BLaER1 treated with 17β-estradiol and CSF1 and Interleukin-3, amounts not matched to agents 10 nM and 100 nM (cell line): Measurements from ENCODE around the gene NAT14.
"Not testable (repeated sequence)": the region's sequence is repeated elsewhere in the genome, so short reads cannot be mapped to it uniquely, and the experiment has no call there.

Source experiments
- H3K27ac ChIP-seq, 11 experiments: shearing (Covaris generic); formaldehyde crosslinking; 2 replicates each; pipeline ENCODE4 v1.8.1; 2022
- H3K27me3 ChIP-seq, 11 experiments: shearing (Covaris generic); formaldehyde crosslinking; 2 replicates each; pipeline ENCODE4 v1.8.1; 2022
- H3K36me3 ChIP-seq, 11 experiments: shearing (Covaris generic); formaldehyde crosslinking; 2 replicates each; pipeline ENCODE4 v1.8.1; 2022
- H3K4me1 ChIP-seq, 10 experiments: shearing (Covaris generic); formaldehyde crosslinking; 2 replicates each; pipeline ENCODE4 v1.8.1; 2022
- H3K4me2 ChIP-seq, 11 experiments: shearing (Covaris generic); formaldehyde crosslinking; 2 replicates each; pipeline ENCODE4 v1.8.1; 2022
- H3K4me3 ChIP-seq, 10 experiments: shearing (Covaris generic); formaldehyde crosslinking; 2 replicates each; pipeline ENCODE4 v1.8.1; 2022
- H3K9ac ChIP-seq, 11 experiments: shearing (Covaris generic); formaldehyde crosslinking; 2 replicates each; pipeline ENCODE4 v1.8.1; 2022
- H3K9me3 ChIP-seq, 11 experiments: shearing (Covaris generic); formaldehyde crosslinking; replicated peaks in 1 of 11; 2 replicates each; pipeline ENCODE4 v1.8.1; 2022
- H4K20me1 ChIP-seq, 11 experiments: shearing (Covaris generic); formaldehyde crosslinking; 2 replicates each; pipeline ENCODE4 v1.8.1; 2022
- Cebpa-rat ChIP-seq, 11 experiments: shearing (Covaris generic); IDR thresholded peaks; 2 replicates each; pipeline ENCODE4 v1.8.1; 2022

Gene NAT14

DNA sequence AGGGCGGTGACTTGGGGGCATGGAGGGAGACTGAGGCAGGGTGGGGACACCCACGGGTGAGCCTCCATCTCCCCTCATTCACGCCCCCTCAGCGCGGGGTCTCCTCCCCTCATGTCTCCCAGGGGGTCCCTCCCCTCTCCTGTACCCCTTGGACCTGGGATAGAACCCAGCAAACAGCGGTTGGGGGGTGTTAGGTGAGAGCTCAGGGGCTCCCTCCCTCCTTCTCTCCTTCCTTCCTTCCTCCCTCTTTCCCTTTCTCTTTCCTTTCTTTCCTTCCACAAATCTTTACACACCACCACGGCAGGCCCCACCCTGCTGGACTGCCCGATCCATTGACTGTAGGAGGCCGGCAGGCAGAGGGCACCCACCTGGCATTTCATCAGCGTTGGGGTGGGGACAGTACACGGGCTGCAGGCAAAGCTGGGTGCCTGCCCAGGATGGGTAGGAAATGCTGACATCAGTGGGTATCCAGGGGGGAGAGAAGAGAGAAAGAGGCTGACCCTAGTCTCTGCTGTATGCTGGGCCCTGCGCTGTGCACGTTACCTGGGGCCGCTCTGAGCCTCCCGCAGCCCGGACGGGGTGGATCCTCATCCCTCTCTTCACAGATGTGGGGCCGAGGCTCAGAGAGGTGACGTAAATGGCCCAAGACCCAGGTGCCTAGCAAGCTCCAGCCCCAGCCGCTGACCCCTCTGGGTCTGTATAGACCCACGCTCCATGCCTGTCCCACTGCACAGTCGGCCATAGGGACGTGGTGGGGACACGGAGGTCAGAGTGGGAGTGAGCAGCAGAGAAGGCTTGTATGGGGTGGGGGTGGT, 6.8 kb downstream of the NAT14 start:
- Histone ChIP-seq H3K4me2 (0 out of 22 replicates have a peak overlapping the region, but pooled peaks of 1 of the 11 experiments have one; percentile 9), H3K36me3 (no peaks in the 10 kb centered on the region), H3K4me3 (no peak overlapping the region), H3K9ac (no peak overlapping the region), H4K20me1 (peaks cover 0 to 8% (median 0%) of the 10 kb centered on the region in 11 experiments; a peak in 4 of 22 replicates), H3K27ac (no peak overlapping the region), H3K4me1 (peaks cover 17 to 56% (median 37%) of the 10 kb centered on the region in 10 experiments), H3K9me3 (no peaks in the 10 kb centered on the region), H3K27me3 (no peaks in the 10 kb centered on the region)
- no peak for TF ChIP-seq Cebpa-rat (IDR thresholded peaks at IDR 0.05)

DNA sequence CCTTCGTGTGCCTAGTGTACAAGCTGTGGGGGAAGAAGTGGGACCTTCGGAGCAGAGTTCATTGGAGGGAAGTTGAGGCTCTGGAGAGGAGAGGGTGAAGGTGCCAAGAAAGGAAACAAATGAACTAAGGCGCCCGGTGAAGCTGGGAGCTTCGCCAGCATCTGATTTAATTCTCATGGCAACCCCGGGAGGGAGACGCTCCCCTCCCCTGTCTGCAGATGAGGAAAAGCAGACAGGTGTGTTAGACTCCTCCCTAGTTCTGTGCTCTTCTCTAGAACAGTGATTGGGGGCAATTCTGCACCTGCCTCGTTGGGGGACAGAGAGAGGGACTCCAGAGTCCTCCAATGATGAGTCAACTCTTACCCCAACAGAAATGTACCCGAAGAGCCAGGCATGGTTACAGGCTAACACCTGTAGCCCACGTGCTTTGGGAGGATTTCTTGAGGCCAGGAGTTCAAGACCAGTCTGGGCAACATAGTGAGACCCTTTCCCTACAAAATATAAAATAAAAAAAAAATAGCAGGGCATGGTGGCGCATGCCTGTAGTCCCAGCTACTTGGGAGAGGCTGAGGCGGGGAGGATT, 7.5 kb downstream of the NAT14 start:
- Histone ChIP-seq H3K4me2 (no peak overlapping the region), H3K4me1 (peaks cover 10 to 49% (median 30%) of the 10 kb centered on the region in 10 experiments)
- no peak for TF ChIP-seq Cebpa-rat (IDR thresholded peaks at IDR 0.05)

DNA sequence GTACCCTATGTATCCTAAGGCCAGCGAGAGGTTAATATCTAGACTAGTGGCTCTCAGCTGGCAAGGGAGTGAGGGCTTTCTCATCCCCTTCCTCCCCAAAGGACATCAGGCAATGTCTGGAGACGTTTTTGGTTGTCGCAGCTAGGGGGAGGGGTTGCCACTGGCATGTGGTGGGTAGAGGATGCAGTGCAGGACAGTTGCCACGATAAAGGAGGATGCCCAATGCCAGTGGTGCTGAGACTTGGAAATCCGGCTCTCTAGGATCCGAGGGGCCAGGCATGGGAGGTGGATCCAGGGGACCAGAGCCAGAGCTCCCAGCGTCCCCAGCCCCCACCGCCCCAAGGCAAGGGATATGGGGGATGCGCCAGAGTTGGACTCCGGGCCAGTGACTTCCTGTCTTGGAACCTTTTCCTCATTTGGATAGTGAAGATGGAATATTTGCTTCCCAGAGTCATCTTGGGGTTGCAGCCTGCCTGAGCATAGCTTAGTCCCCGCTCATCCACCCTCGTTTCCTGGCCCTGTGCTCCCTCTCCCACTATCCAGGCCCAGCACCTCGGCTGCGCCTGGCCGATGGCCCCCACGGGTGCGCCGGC, 8.2 kb downstream of the NAT14 start:
- Histone ChIP-seq H4K20me1 (no peaks in the 10 kb centered on the region), H3K9ac (no peak overlapping the region), H3K9me3 (no peaks in the 10 kb centered on the region), H3K27ac (no peak overlapping the region), H3K4me3 (no peak overlapping the region), H3K4me1 (peaks cover 5 to 44% (median 24%) of the 10 kb centered on the region in 10 experiments), H3K27me3 (no peaks in the 10 kb centered on the region), H3K36me3 (no peaks in the 10 kb centered on the region), H3K4me2 (no peak overlapping the region)
- TF ChIP-seq Cebpa-rat (IDR thresholded peaks at IDR 0.05) = no peak

More for the DNA sequence above, 7.5 kb downstream of the NAT14 start:
- H3K27ac ChIP-seq = no peak overlapping the region
- no peaks in the 10 kb centered on the region for H3K9me3 ChIP-seq
- H3K9ac ChIP-seq = no peak overlapping the region
- H4K20me1 ChIP-seq = peaks cover 0 to 4% (median 0%) of the 10 kb centered on the region in 11 experiments; a peak in 2 of 22 replicates
- no peaks in the 10 kb centered on the region for H3K36me3 ChIP-seq
- no peak overlapping the region for H3K4me3 ChIP-seq
- H3K27me3 ChIP-seq = no peaks in the 10 kb centered on the region

DNA sequence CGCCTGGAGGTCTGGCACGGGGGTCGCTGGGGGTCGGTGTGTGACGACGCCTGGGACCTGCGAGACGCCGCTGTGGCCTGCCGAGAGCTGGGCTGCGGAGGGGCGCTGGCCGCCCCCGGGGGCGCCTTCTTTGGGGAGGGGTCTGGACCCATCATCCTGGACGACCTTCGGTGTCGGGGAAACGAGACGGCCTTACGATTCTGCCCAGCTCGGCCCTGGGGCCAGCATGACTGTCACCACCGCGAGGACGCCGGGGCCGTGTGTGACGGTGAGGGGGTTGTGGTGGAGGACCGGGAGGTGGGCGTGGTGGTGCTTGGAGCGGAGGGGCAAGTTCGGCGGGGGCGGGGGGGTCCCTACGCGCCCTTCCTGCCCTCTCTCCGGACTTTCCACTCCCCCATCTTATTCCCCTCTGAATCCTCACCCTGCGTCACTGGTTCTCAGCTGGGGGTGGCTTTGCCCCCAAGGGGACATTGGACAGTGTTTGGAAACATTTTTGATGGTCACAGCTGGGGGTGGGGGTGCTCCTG, 8.7 kb downstream of the NAT14 start:
- Histone ChIP-seq H3K27ac (no peak overlapping the region), H3K9ac (0 out of 22 replicates have a peak overlapping the region, but pooled peaks of 1 of the 11 experiments have one; percentile 10), H4K20me1 (no peaks in the 10 kb centered on the region), H3K4me1 (peaks cover 5 to 39% (median 19%) of the 10 kb centered on the region in 10 experiments), H3K36me3 (no peaks in the 10 kb centered on the region), H3K27me3 (no peaks in the 10 kb centered on the region), H3K9me3 (no peaks in the 10 kb centered on the region), H3K4me2 (peak overlapping the region in 2 of 11 experiments; percentile 32 to 41; a peak in 1 of 22 replicates), H3K4me3 (no peak overlapping the region)
- no peak for TF ChIP-seq Cebpa-rat (IDR thresholded peaks at IDR 0.05)

DNA sequence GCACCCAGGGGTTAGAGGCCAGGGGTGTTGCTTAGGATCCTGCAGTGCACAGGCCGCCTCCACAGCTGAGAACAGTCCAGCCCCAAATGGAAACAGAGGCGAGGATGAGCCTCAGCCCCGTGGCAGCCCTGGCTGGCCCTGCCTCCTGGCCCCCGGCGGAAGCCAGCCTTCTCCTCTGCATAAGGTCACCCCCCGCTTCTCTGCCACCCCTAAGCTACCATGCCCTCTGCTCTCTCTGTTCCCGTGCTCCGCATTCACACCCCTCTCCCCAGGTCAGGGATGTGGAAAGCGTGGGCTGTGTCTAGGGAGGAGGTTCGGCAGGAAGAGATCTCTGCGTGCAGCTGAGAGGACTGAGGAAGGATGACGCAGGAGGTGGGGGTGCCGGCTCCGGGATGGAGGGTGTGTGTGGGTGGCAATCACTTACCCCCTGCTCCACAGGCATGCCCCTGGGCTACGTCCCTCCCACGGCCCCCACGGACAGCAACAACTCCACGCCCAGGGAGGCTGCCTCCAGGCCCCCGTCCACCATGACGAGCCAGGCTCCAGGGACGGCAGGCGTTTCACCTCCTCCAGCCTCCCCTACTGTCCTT, 9.3 kb downstream of the NAT14 start:
- Histone ChIP-seq H3K27ac (no peak overlapping the region), H3K4me3 (no peak overlapping the region), H4K20me1 (no peaks in the 10 kb centered on the region), H3K9me3 (no peaks in the 10 kb centered on the region), H3K4me1 (peaks cover 6 to 35% (median 16%) of the 10 kb centered on the region in 10 experiments), H3K9ac (0 out of 22 replicates have a peak overlapping the region, but pooled peaks of 1 of the 11 experiments have one; percentile 10), H3K36me3 (no peaks in the 10 kb centered on the region), H3K27me3 (no peaks in the 10 kb centered on the region), H3K4me2 (peak overlapping the region in 4 of 11 experiments; percentile 7 to 41 (median 20); a peak in 4 of 22 replicates)
- no peak for TF ChIP-seq Cebpa-rat (IDR thresholded peaks at IDR 0.05)

DNA sequence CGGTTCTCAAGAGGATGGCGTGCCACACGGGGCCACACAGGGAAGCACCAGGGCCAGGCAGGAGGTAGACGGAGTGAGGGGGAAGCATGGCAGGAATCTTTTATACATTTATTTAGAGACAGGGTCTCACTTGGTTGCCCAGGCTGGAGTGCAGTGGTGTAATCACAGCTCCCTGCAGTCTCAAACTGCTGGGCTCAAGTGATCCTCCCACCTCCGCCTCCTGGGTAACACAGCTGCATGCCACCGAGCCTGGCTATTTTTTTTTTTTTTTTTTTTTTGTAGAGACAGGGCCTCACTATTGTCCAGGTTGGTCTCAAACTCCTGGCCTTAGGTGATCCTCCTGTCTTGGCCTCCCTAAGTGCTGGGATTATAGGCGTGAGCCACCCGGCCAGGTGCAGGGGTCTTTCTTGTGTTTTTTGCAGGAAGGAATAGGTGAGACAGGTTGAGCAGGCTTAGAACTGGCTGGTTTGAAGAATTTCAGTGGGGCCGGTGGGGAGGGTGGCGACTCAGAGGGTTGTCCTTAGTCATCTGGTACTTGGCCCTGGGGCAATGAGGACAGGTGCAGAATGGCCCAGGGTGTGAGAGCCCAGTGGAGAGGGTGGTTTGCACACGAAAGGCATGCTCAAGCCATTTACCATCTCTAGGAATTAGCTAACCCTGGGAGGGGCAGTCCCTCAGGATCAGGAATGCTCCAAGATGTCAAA, 10.8 kb downstream of the NAT14 start:
- Histone ChIP-seq H4K20me1 (no peaks in the 10 kb centered on the region), H3K9ac (no peak overlapping the region), H3K9me3 (no peaks in the 10 kb centered on the region), H3K4me1 (peaks cover 8 to 35% (median 16%) of the 10 kb centered on the region in 10 experiments; a peak in 18 of 20 replicates), H3K27ac (no peak overlapping the region), H3K4me3 (no peak overlapping the region), H3K4me2 (no peak overlapping the region), H3K36me3 (no peaks in the 10 kb centered on the region), H3K27me3 (no peaks in the 10 kb centered on the region)
- no peak for TF ChIP-seq Cebpa-rat (IDR thresholded peaks at IDR 0.05)

DNA sequence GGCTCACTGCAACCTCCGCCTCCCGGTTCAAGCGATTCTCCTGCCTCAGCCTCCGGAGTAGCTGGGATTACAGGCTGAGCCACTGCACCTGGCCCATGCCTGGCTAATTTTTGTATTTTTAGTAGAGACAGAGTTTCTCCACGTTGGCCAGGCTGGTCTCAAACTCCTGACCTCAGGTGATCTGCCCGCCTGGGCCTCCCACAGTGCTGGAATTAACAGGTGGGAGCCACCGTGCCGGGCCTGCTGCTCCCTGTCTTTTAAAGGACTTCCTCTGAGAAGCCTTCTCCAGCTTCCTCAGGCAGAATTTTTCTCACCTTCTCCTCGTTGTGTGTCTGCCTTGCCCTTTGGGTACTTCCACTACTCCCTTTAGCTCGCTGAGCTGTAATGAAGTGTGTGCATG, 11.8 kb downstream of the NAT14 start:
- H3K36me3 ChIP-seq = not testable (repeated sequence)
- peaks cover 7 to 32% (median 14%) of the 10 kb centered on the region in 10 experiments; a peak in 18 of 20 replicates for H3K4me1 ChIP-seq

DNA sequence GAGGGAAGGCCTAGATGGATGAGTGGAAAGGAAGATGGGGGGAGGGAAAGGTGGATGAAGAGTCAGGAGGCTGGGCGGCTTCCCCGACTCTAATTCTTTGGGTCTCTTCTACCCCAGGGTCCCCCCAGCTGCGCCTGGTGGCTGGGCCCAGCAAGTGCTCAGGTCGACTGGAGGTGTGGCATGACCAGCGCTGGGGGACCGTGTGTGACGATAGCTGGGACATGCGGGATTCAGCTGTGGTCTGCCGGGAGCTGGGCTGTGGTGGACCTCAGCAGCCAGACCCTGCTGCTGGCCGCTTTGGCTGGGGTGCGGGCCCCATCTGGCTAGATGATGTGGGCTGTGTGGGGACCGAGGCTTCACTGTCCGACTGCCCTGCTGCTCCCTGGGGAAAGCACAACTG, 12.8 kb downstream of the NAT14 start:
- no peak overlapping the region for H3K27ac ChIP-seq
- no peaks in the 10 kb centered on the region for H3K9me3 ChIP-seq
- H3K9ac ChIP-seq = no peak overlapping the region
- no peaks in the 10 kb centered on the region for H3K27me3 ChIP-seq
- no peak overlapping the region for H3K4me2 ChIP-seq
- no peak overlapping the region for H3K4me3 ChIP-seq
- TF ChIP-seq Cebpa-rat (IDR thresholded peaks at IDR 0.05) = no peak
- no peaks in the 10 kb centered on the region for H3K36me3 ChIP-seq
- H3K4me1 ChIP-seq = peaks cover 7 to 30% (median 14%) of the 10 kb centered on the region in 10 experiments; a peak in 18 of 20 replicates
- no peaks in the 10 kb centered on the region for H4K20me1 ChIP-seq

More for the DNA sequence above, 11.8 kb downstream of the NAT14 start:
- not testable (repeated sequence) for H4K20me1 ChIP-seq, H3K27me3 ChIP-seq, H3K4me2 ChIP-seq, H3K4me3 ChIP-seq, H3K9me3 ChIP-seq, H3K27ac ChIP-seq
- H3K9ac ChIP-seq = peak overlapping the region in 1 of 11 experiments; percentile 13; a peak in 1 of 22 replicates
